DMS114 treated with DMSO at 0.1 percent for 48 hours (cell line): ENCODE data around the gene SDS.

Experiments
- DNase-seq: peaks from one replicate; lab custom pipeline; 2025; ENCODE audit not compliant: unreplicated experiment; lab: John Stamatoyannopoulos, UW

Gene SDS

GRCh38 chr12:113382206-113382605 is 21.5 kb downstream of the SDS start:
- no peak for DNase-seq

- DNase-seq, result no peak
These were observed 22.5 kb downstream of the SDS start for GRCh38 chr12:113381220-113381619.

GRCh38 chr12:113378291-113378690 is 25.4 kb downstream of the SDS start:
- DNase-seq, result no peak

GRCh38 chr12:113374823-113375428 is 28.8 kb downstream of the SDS start:
- no peak for DNase-seq

- DNase-seq, result no peak
These were observed 29.7 kb downstream of the SDS start for GRCh38 chr12:113373969-113374368.

- no peak for DNase-seq
These were observed 30.2 kb downstream of the SDS start for GRCh38 chr12:113373440-113373839.

- no peak for DNase-seq
These were observed 31.3 kb downstream of the SDS start for GRCh38 chr12:113372371-113372770.

- no peak for DNase-seq
These were observed 31.9 kb downstream of the SDS start for GRCh38 chr12:113371808-113372207.

- DNase-seq, result no peak
These were observed 32.6 kb downstream of the SDS start for GRCh38 chr12:113370923-113371682.

GRCh38 chr12:113369391-113369985 is 34.2 kb downstream of the SDS start:
- no peak for DNase-seq

GRCh38 chr12:113368331-113368730 is 35.4 kb downstream of the SDS start:
- DNase-seq, result no peak

GRCh38 chr12:113366827-113367226 is 36.9 kb downstream of the SDS start:
- DNase-seq, result no peak

GRCh38 chr12:113365639-113366395 is 37.9 kb downstream of the SDS start:
- no peak for DNase-seq

- DNase-seq, result no peak
These were observed 39.0 kb downstream of the SDS start for GRCh38 chr12:113364698-113365097.

- DNase-seq, result no peak
These were observed 41.9 kb downstream of the SDS start for GRCh38 chr12:113361574-113362370.

GRCh38 chr12:113359939-113360748 is 43.5 kb downstream of the SDS start:
- no peak for DNase-seq

- DNase-seq, result no peak
These were observed 44.4 kb downstream of the SDS start for GRCh38 chr12:113359133-113359938.

GRCh38 chr12:113358381-113359132 is 45.1 kb downstream of the SDS start, which contains the start of gene PLBD2:
PLBD2 (plus strand) TSS chr12:113358587; CDS start chr12:113358601, 14 bp downstream.
- DNase-seq, result peak; percentile 87
